Fibroblast of lung (primary cell): ENCODE results near the gene PHGDH. TPM values are rescaled to one million over a fixed set of nuclear protein-coding genes. Genes with fewer than 3 reads are reported as not detected.

Experiments
- DNase-seq, 2 donors: peaks; one replicate each; pipeline versions ENCODE4 v3.0.0 to v3.0.0-alpha.2; 2010; ENCODE audit warnings: low read depth in 2 of 2
- H2AFZ ChIP-seq: 2 replicates; pipeline ENCODE4 v1.5.1; 2012; ENCODE audit warnings: low read length, control low read depth, inconsistent platforms
- H3K27ac ChIP-seq: 2 replicates; pipeline ENCODE4 v1.5.1; 2011; ENCODE audit warnings: low read length, control low read depth; ENCODE audit not compliant: insufficient read depth
- H3K27me3 ChIP-seq: 2 replicates; pipeline ENCODE4 v1.5.1; 2011; ENCODE audit warnings: mild to moderate bottlenecking, low read length; ENCODE audit not compliant: control insufficient read depth, insufficient read depth
- H3K36me3 ChIP-seq: 2 replicates; pipeline ENCODE4 v1.5.1; 2011; ENCODE audit warnings: low read length; ENCODE audit not compliant: control insufficient read depth, insufficient read depth
- H3K4me1 ChIP-seq: 2 replicates; pipeline ENCODE4 v1.5.1; 2011; ENCODE audit warnings: low read length; ENCODE audit not compliant: control insufficient read depth, insufficient read depth; ENCODE audit errors: extremely low read depth
- H3K4me2 ChIP-seq: 2 replicates; pipeline ENCODE4 v1.5.1; 2011; ENCODE audit warnings: low read length, control low read depth; ENCODE audit not compliant: insufficient read depth; ENCODE audit errors: extremely low read depth
- H3K4me3 ChIP-seq, 4 experiments: fragments of 200-600 bp in 1 of 4; sonication (generic) in 1 of 4; replicated peaks in 1 of 4; 2 replicates each; pipeline ENCODE4 v1.5.1; 2011 to 2016; ENCODE audit warnings: low read length in 4 of 4, low read depth in 3 of 4, mild to moderate bottlenecking in 3 of 4, control low read depth in 2 of 4, inconsistent platforms in 1 of 4, mixed read lengths in 1 of 4; ENCODE audit not compliant: insufficient read depth in 1 of 4; ENCODE audit errors: control extremely low read depth in 1 of 4
- H3K79me2 ChIP-seq: 2 replicates; pipeline ENCODE4 v1.5.1; 2012; ENCODE audit warnings: mild to moderate bottlenecking, low read length, inconsistent platforms; ENCODE audit not compliant: control insufficient read depth, insufficient read depth
- H3K9ac ChIP-seq: 2 replicates; pipeline ENCODE4 v1.5.1; 2011; ENCODE audit warnings: mild to moderate bottlenecking, low read length, control low read depth; ENCODE audit not compliant: insufficient read depth
- H3K9me3 ChIP-seq: 2 replicates; pipeline ENCODE4 v1.5.1; 2012; ENCODE audit warnings: low read depth, low read length; ENCODE audit not compliant: control insufficient read depth, insufficient read depth
- H4K20me1 ChIP-seq: 2 replicates; pipeline ENCODE4 v1.5.1; 2011; ENCODE audit warnings: low read length; ENCODE audit not compliant: control insufficient read depth, insufficient read depth; ENCODE audit errors: extremely low read depth
- CTCF ChIP-seq, 2 donors: IDR thresholded peaks in 1 of 2; conservative IDR thresholded peaks in 1 of 2; 1 replicate in 1 of 2; 2 replicates in 1 of 2; pipeline ENCODE4 v1.5.1; 2011 to 2012; ENCODE audit warnings: low read length in 2 of 2, control low read depth in 1 of 2, inconsistent platforms in 1 of 2, low read depth in 1 of 2, mild to moderate bottlenecking in 1 of 2
- EZH2 ChIP-seq: IDR thresholded peaks from 2 replicates; pipeline ENCODE4 v1.5.1; 2012; ENCODE audit warnings: low read length, control low read depth, mild to moderate bottlenecking; ENCODE audit errors: missing control alignments
- polyA plus RNA-seq, 2 donors: library from polyadenylated mRNA; depleted of rRNA in 1 of 2; stranded (reverse) in 1 of 2; unstranded in 1 of 2; fragments of >200 nt; gene quantifications; 2 replicates each; pipeline ENCODE4 v1.2.1, GENCODE V29; 2011 to 2012; ENCODE audit warnings: missing spikeins in 1 of 2
- total RNA-seq: library from RNA; depleted of rRNA; stranded (reverse); fragments of >200 nt; gene quantifications from 2 replicates; pipeline ENCODE4 v1.2.1, GENCODE V29; 2014

The PHGDH gene
- total and polyA plus RNA-seq, 2 donors (not counting 1 experiment from before 2014, with no cell fraction given) = 44.3 to 201 TPM

- peaks cover 4% of the 10 kb centered on the region for H3K27me3 ChIP-seq
- H3K79me2 ChIP-seq = peaks cover 8% of the 10 kb centered on the region
- no peak overlapping the region for H3K9ac ChIP-seq
Measured at GRCh38 chr1:119713749-119714456, 2.2 kb downstream of the PHGDH start.

GRCh38 chr1:119714583-119714982, 2.8 kb downstream of the PHGDH start:
- Histone ChIP-seq H3K4me3 (peak overlapping the region in 1 of 4 experiments; percentile 76), H3K27ac (no peak overlapping the region), H3K4me2 (no peak overlapping the region)

More at GRCh38 chr1:119713749-119714456, 2.2 kb downstream of the PHGDH start:
- Histone ChIP-seq H3K4me3 (peak overlapping the region in 2 of 4 experiments; percentile 76 to 95), H3K4me1 (no peaks in the 10 kb centered on the region), H3K4me2 (peak overlapping the region; percentile 60), H4K20me1 (no peaks in the 10 kb centered on the region), H3K36me3 (no peaks in the 10 kb centered on the region), H3K27ac (no peak overlapping the region), H3K9me3 (no peaks in the 10 kb centered on the region), H2AFZ (no peak overlapping the region)
- DNase-seq = peak; percentile 30 to 44
- no peak for TF ChIP-seq CTCF (conservative IDR thresholded peaks at IDR 0.05 in 1 of 2, IDR thresholded peaks at IDR 0.05 in 1 of 2; ENCODE audit: low read depth in 1 of 2, low read length in 2 of 2)
- TF ChIP-seq EZH2 = no peak

GRCh38 chr1:119715542-119715941, 3.8 kb downstream of the PHGDH start:
- Histone ChIP-seq H3K79me2 (peaks cover 8% of the 10 kb centered on the region), H3K9ac (no peak overlapping the region), H3K27me3 (no peaks in the 10 kb centered on the region), H3K4me3 (no peak overlapping the region), H3K27ac (no peak overlapping the region), H3K4me1 (no peaks in the 10 kb centered on the region), H2AFZ (no peak overlapping the region), H3K4me2 (no peak overlapping the region), H3K36me3 (no peaks in the 10 kb centered on the region), H3K9me3 (no peaks in the 10 kb centered on the region), H4K20me1 (no peaks in the 10 kb centered on the region)
- TF ChIP-seq CTCF (conservative IDR thresholded peaks at IDR 0.05 in 1 of 2, IDR thresholded peaks at IDR 0.05 in 1 of 2; ENCODE audit: low read depth in 1 of 2, low read length in 2 of 2) = no peak
- TF ChIP-seq EZH2 = no peak
- peak; percentile 25 to 34 for DNase-seq

More at GRCh38 chr1:119714583-119714982, 2.8 kb downstream of the PHGDH start:
- Histone ChIP-seq H3K9ac (no peak overlapping the region), H3K4me1 (no peaks in the 10 kb centered on the region), H3K27me3 (no peaks in the 10 kb centered on the region), H2AFZ (no peak overlapping the region), H3K36me3 (no peaks in the 10 kb centered on the region), H4K20me1 (no peaks in the 10 kb centered on the region), H3K79me2 (peaks cover 8% of the 10 kb centered on the region), H3K9me3 (no peaks in the 10 kb centered on the region)
- DNase-seq = peak in 1 of 2 donors; percentile 24
- TF ChIP-seq CTCF (conservative IDR thresholded peaks at IDR 0.05 in 1 of 2, IDR thresholded peaks at IDR 0.05 in 1 of 2; ENCODE audit: low read depth in 1 of 2, low read length in 2 of 2) = no peak
- no peak for TF ChIP-seq EZH2
